HG03045 (cell line): ENCODE data around the gene TCERG1L.
"Not testable (repeated sequence)": the region's sequence is repeated elsewhere in the genome, so short reads cannot be mapped to it uniquely, and the experiment has no call there.

Experiments used
- ATAC-seq: cut with Tn5 transposase; IDR thresholded peaks from one replicate; pipeline ENCODE4 v1.9.1; 2021; ENCODE audit warnings: mild to moderate bottlenecking, moderate library complexity; ENCODE audit not compliant: unreplicated experiment

The TCERG1L gene

DNA sequence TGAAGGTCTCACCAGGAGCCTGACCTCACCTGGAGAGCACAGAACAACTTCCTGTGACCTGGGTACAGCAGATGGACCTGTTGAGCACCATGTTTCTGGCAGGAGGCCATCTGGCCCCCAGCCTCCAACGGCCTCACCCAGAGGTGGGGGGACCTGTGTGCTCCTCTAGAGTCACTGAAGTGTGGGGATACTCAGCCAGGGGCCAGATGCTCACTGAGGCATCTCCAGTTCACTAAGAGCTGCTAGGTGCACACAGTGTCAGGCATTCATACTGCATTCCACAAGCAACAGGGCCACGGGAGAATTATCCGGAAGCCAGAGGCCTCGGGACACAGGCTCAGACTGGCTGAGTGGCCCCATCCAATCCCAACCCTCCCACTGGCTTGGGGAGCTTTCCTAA, 161.4 kb downstream of the TCERG1L start:
- no peak for ATAC-seq

DNA sequence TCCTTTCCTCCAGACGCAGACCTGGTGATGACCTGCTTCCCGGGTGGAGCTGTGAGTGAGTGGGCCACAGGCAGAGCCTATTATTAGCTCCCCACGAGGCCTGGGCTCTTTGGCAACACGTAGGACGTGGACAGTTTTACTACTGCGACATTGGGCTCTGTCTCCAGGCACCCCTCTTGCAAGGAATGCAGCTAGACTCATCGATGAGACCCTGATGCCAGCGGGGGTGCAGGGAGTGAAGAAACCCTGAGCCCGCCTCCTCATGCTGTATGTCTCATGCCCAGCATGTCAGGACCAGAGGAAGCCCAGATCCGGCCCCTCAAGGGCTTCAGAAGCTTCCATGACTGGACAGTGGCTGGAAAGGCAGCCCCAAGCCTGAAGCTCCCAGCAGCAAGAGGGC, 161.9 kb downstream of the TCERG1L start:
- ATAC-seq, result no peak

- no peak for ATAC-seq
These were observed 162.4 kb downstream of the TCERG1L start for GRCh38 chr10:131149111-131149510.

GRCh38 chr10:131148270-131148669, 163.3 kb downstream of the TCERG1L start:
- no peak for ATAC-seq

GRCh38 chr10:131147301-131147975, 164.1 kb downstream of the TCERG1L start:
- ATAC-seq, result no peak

GRCh38 chr10:131146790-131147189, 164.7 kb downstream of the TCERG1L start:
- ATAC-seq, result no peak

- no peak for ATAC-seq
These were observed 165.8 kb downstream of the TCERG1L start for GRCh38 chr10:131145756-131146155.

GRCh38 chr10:131144711-131145375, 166.7 kb downstream of the TCERG1L start:
- no peak for ATAC-seq

- no peak for ATAC-seq
These were observed 167.3 kb downstream of the TCERG1L start for GRCh38 chr10:131144196-131144595.

- ATAC-seq, result no peak
These were observed 167.9 kb downstream of the TCERG1L start for GRCh38 chr10:131143425-131144165.

GRCh38 chr10:131142517-131143380, 168.8 kb downstream of the TCERG1L start:
- no peak for ATAC-seq

GRCh38 chr10:131141645-131142516, 169.6 kb downstream of the TCERG1L start:
- no peak for ATAC-seq

DNA sequence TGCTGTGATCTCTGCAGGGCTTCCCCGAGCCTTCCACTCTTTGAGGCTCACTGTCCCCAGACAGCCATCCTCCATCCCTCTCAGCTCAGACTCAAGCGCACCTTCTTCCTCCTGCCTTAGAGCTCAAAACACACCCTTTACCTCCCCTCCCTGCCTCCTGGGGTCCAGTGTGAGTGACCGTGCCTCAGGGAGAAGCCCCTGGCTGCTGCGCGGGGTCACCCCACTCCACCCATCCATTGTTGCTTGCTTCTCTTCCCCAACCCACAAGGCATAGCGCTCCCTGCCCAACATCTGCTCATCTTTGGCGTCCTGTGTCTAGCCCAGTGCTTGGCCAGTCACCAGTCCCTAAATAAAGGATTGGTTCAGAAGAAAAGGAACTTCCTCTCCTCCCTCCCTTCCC, 170.3 kb downstream of the TCERG1L start:
- no peak for ATAC-seq

- no peak for ATAC-seq
These were observed 170.9 kb downstream of the TCERG1L start for GRCh38 chr10:131140606-131141005.

- ATAC-seq, result no peak
These were observed 174.3 kb downstream of the TCERG1L start for GRCh38 chr10:131137223-131137622.

- not testable (repeated sequence) for ATAC-seq
These were observed 175.2 kb downstream of the TCERG1L start for GRCh38 chr10:131136336-131136735.

GRCh38 chr10:131135716-131136115, 175.8 kb downstream of the TCERG1L start:
- no peak for ATAC-seq

GRCh38 chr10:131134651-131135050, 176.9 kb downstream of the TCERG1L start:
- no peak for ATAC-seq

- ATAC-seq, result no peak
These were observed 177.4 kb downstream of the TCERG1L start for GRCh38 chr10:131134001-131134576.

DNA sequence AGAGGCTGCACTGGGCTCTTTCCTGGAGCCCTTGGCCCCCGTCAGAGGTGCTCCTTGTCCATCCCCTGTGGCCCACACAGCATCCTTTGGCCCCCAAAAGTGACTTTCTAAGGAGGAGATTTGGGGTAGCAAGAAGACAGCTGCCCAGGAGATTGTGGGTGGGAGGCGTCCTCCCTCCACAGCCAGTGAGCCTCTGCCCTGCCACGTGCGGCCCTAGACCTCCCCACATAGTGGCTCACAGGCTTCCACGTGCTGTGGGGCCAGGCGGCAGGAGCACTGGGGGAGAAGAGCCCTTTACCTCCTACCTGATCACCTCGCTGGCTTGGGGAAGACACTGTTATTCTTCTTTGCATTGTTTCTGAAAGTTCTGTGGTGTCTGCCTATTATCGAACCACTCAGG, 178.8 kb downstream of the TCERG1L start:
- ATAC-seq, result no peak
